Fibroblast of lung (primary cell): Measurements from ENCODE around the gene TMEM123. TPM values are rescaled to one million over a fixed set of nuclear protein-coding genes. Genes with fewer than 3 reads are reported as not detected.

Experiments
- DNase-seq, 2 donors: peaks; one replicate each; pipeline versions ENCODE4 v3.0.0 to v3.0.0-alpha.2; 2010; ENCODE audit warnings: low read depth in 2 of 2
- H2AFZ ChIP-seq: 2 replicates; pipeline ENCODE4 v1.5.1; 2012; ENCODE audit warnings: low read length, control low read depth, inconsistent platforms
- H3K27ac ChIP-seq: 2 replicates; pipeline ENCODE4 v1.5.1; 2011; ENCODE audit warnings: low read length, control low read depth; ENCODE audit not compliant: insufficient read depth
- H3K27me3 ChIP-seq: 2 replicates; pipeline ENCODE4 v1.5.1; 2011; ENCODE audit warnings: mild to moderate bottlenecking, low read length; ENCODE audit not compliant: control insufficient read depth, insufficient read depth
- H3K36me3 ChIP-seq: 2 replicates; pipeline ENCODE4 v1.5.1; 2011; ENCODE audit warnings: low read length; ENCODE audit not compliant: control insufficient read depth, insufficient read depth
- H3K4me1 ChIP-seq: 2 replicates; pipeline ENCODE4 v1.5.1; 2011; ENCODE audit warnings: low read length; ENCODE audit not compliant: control insufficient read depth, insufficient read depth; ENCODE audit errors: extremely low read depth
- H3K4me2 ChIP-seq: 2 replicates; pipeline ENCODE4 v1.5.1; 2011; ENCODE audit warnings: low read length, control low read depth; ENCODE audit not compliant: insufficient read depth; ENCODE audit errors: extremely low read depth
- H3K4me3 ChIP-seq, 4 experiments: fragments of 200-600 bp in 1 of 4; sonication (generic) in 1 of 4; replicated peaks in 1 of 4; 2 replicates each; pipeline ENCODE4 v1.5.1; 2011 to 2016; ENCODE audit warnings: low read length in 4 of 4, low read depth in 3 of 4, mild to moderate bottlenecking in 3 of 4, control low read depth in 2 of 4, inconsistent platforms in 1 of 4, mixed read lengths in 1 of 4; ENCODE audit not compliant: insufficient read depth in 1 of 4; ENCODE audit errors: control extremely low read depth in 1 of 4
- H3K79me2 ChIP-seq: 2 replicates; pipeline ENCODE4 v1.5.1; 2012; ENCODE audit warnings: mild to moderate bottlenecking, low read length, inconsistent platforms; ENCODE audit not compliant: control insufficient read depth, insufficient read depth
- H3K9ac ChIP-seq: 2 replicates; pipeline ENCODE4 v1.5.1; 2011; ENCODE audit warnings: mild to moderate bottlenecking, low read length, control low read depth; ENCODE audit not compliant: insufficient read depth
- H3K9me3 ChIP-seq: 2 replicates; pipeline ENCODE4 v1.5.1; 2012; ENCODE audit warnings: low read depth, low read length; ENCODE audit not compliant: control insufficient read depth, insufficient read depth
- H4K20me1 ChIP-seq: 2 replicates; pipeline ENCODE4 v1.5.1; 2011; ENCODE audit warnings: low read length; ENCODE audit not compliant: control insufficient read depth, insufficient read depth; ENCODE audit errors: extremely low read depth
- EZH2 ChIP-seq: IDR thresholded peaks from 2 replicates; pipeline ENCODE4 v1.5.1; 2012; ENCODE audit warnings: low read length, control low read depth, mild to moderate bottlenecking; ENCODE audit errors: missing control alignments
- polyA plus RNA-seq, 2 donors: library from polyadenylated mRNA; depleted of rRNA in 1 of 2; stranded (reverse) in 1 of 2; unstranded in 1 of 2; fragments of >200 nt; gene quantifications; 2 replicates each; pipeline ENCODE4 v1.2.1, GENCODE V29; 2011 to 2012; ENCODE audit warnings: missing spikeins in 1 of 2
- total RNA-seq: library from RNA; depleted of rRNA; stranded (reverse); fragments of >200 nt; gene quantifications from 2 replicates; pipeline ENCODE4 v1.2.1, GENCODE V29; 2014
- TF ChIP-seq, protein P1 (sequence below), 2 donors: IDR thresholded peaks in 1 of 2; conservative IDR thresholded peaks in 1 of 2; 1 replicate in 1 of 2; 2 replicates in 1 of 2; pipeline ENCODE4 v1.5.1; 2011 to 2012; ENCODE audit warnings: low read length in 2 of 2, control low read depth in 1 of 2, inconsistent platforms in 1 of 2, low read depth in 1 of 2, mild to moderate bottlenecking in 1 of 2

The TMEM123 gene
- total and polyA plus RNA-seq, 2 donors (not counting 1 experiment from before 2014, with no cell fraction given) = 127 to 355 TPM

DNA sequence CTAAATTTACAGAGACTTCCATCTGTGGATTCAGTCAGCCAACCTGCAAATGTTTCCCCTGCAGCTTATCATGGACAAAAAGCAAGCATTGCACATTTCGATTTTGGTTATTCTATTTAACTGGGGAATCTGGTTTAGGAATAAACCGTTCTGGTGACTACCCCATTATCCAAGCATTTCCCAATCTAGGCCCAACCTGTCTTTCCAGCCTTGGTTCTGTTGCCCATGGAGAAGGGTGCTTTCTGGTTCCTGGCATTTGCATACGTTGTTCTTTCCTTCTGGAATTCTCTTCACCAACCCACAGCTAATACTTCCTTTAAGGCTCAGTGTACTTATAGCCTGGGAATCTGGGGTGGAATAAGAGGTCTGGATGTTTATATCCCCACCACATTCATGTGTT, 1.4 kb upstream of the TMEM123 start:
- TF ChIP-seq, protein P1, sequence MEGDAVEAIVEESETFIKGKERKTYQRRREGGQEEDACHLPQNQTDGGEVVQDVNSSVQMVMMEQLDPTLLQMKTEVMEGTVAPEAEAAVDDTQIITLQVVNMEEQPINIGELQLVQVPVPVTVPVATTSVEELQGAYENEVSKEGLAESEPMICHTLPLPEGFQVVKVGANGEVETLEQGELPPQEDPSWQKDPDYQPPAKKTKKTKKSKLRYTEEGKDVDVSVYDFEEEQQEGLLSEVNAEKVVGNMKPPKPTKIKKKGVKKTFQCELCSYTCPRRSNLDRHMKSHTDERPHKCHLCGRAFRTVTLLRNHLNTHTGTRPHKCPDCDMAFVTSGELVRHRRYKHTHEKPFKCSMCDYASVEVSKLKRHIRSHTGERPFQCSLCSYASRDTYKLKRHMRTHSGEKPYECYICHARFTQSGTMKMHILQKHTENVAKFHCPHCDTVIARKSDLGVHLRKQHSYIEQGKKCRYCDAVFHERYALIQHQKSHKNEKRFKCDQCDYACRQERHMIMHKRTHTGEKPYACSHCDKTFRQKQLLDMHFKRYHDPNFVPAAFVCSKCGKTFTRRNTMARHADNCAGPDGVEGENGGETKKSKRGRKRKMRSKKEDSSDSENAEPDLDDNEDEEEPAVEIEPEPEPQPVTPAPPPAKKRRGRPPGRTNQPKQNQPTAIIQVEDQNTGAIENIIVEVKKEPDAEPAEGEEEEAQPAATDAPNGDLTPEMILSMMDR (conservative IDR thresholded peaks at IDR 0.05 in 1 of 2, IDR thresholded peaks at IDR 0.05 in 1 of 2; ENCODE audit: low read depth in 1 of 2, low read length in 2 of 2) = no peak
- no peak for TF ChIP-seq EZH2
- Histone ChIP-seq H3K79me2 (peaks cover 30% of the 10 kb centered on the region), H3K36me3 (no peaks in the 10 kb centered on the region), H3K27ac (no peak overlapping the region), H3K9me3 (no peaks in the 10 kb centered on the region), H3K4me3 (no peak overlapping the region), H2AFZ (no peak overlapping the region), H3K4me2 (peak overlapping the region; percentile 89), H3K27me3 (no peaks in the 10 kb centered on the region), H3K9ac (no peak overlapping the region), H3K4me1 (peaks cover 10% of the 10 kb centered on the region), H4K20me1 (no peaks in the 10 kb centered on the region)
- DNase-seq = no peak

- Histone ChIP-seq H2AFZ (peak overlapping the region; percentile 95), H3K9ac (peak overlapping the region; percentile 80), H3K4me3 (peak overlapping the region; percentile 73 to 91 (median 84)), H3K4me2 (peak overlapping the region; percentile 89), H3K27ac (peak overlapping the region; percentile 87), H3K36me3 (no peaks in the 10 kb centered on the region), H4K20me1 (no peaks in the 10 kb centered on the region), H3K27me3 (no peaks in the 10 kb centered on the region), H3K79me2 (peaks cover 33% of the 10 kb centered on the region), H3K9me3 (no peaks in the 10 kb centered on the region), H3K4me1 (peaks cover 10% of the 10 kb centered on the region)
- TF ChIP-seq, protein P1 (conservative IDR thresholded peaks at IDR 0.05 in 1 of 2, IDR thresholded peaks at IDR 0.05 in 1 of 2; ENCODE audit: low read depth in 1 of 2, low read length in 2 of 2) = no peak
- TF ChIP-seq EZH2 = no peak
- DNase-seq = no peak
Measured at GRCh38 chr11:102453302-102453695, 734 bp upstream of the TMEM123 start.

DNA sequence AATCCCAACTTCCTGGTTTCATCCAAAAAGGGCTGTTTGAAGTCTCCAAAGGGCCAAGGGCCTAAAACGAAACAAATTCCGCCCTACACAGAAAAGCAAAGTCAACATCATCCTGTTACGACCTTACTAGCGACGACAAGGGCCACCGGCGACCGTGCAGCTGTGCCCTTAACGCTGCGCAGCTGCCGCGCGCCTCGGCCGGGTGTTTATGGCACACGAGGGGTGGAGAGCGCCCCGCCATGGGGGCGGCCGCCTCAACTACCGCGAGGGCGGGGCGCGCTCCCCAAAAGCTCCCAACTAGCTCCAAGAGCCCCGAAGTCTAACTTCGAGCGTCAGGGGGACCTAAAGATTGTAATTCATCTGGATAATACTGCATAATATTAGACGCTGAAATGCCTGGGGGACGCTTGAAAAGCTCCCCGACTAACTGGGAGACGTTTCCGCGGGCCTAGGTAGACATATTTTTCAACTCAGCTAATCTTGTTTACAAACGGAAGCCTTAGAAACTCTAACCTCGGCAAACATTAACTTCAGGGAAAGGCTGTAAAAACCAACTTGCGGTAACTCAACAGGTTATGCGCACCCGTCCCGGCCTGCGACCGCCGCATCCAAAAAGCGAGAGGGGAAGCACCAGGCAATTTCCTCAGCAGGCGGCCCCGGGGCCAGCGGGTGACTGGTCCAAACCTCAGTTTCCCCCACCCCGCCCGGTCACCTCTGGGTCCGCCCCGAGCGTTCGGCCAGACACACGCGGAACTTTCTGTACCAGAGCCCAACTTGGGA, 694 bp downstream of the TMEM123 start:
- Histone ChIP-seq H3K79me2 (peaks cover 36% of the 10 kb centered on the region), H4K20me1 (no peaks in the 10 kb centered on the region), H3K36me3 (no peaks in the 10 kb centered on the region), H3K9me3 (no peaks in the 10 kb centered on the region), H3K4me3 (peak overlapping the region; percentile 83 to 91 (median 88)), H3K4me2 (peak overlapping the region; percentile 86), H3K9ac (peak overlapping the region; percentile 76), H3K27me3 (no peaks in the 10 kb centered on the region), H3K4me1 (peaks cover 14% of the 10 kb centered on the region), H2AFZ (peak overlapping the region; percentile 42), H3K27ac (peak overlapping the region; percentile 87)
- DNase-seq = peak; percentile 45 to 49
- no peak for TF ChIP-seq EZH2
- TF ChIP-seq, protein P1 (conservative IDR thresholded peaks at IDR 0.05 in 1 of 2, IDR thresholded peaks at IDR 0.05 in 1 of 2; ENCODE audit: low read depth in 1 of 2, low read length in 2 of 2) = no peak
